Duodenal mucosa (tissue), 2 donors: ENCODE results near the gene SLC38A4.

Experiments used
- H3K27ac ChIP-seq: one replicate; pipeline ENCODE4 v1.7.0; 2013; ENCODE audit warnings: low read depth, low read length
- H3K27me3 ChIP-seq, 2 donors: one replicate each; pipeline ENCODE4 v1.7.0; 2013; ENCODE audit warnings: low read length in 2 of 2, control low read depth in 1 of 2; ENCODE audit not compliant: insufficient read depth in 2 of 2, control insufficient read depth in 1 of 2
- H3K36me3 ChIP-seq, 2 donors: one replicate each; pipeline ENCODE4 v1.7.0; 2013; ENCODE audit warnings: low read length in 2 of 2, control low read depth in 1 of 2; ENCODE audit not compliant: insufficient read depth in 2 of 2, control insufficient read depth in 1 of 2
- H3K4me1 ChIP-seq, 2 donors: one replicate each; pipeline ENCODE4 v1.7.0; 2013; ENCODE audit warnings: low read length in 2 of 2, control low read depth in 1 of 2; ENCODE audit not compliant: insufficient read depth in 2 of 2, control insufficient read depth in 1 of 2
- H3K4me3 ChIP-seq, 2 donors: one replicate each; pipeline ENCODE4 v1.7.0; 2013; ENCODE audit warnings: low read length in 2 of 2, low read depth in 1 of 2
- H3K9ac ChIP-seq, 2 donors: one replicate each; pipeline ENCODE4 v1.7.0; 2013; ENCODE audit warnings: low read length in 2 of 2, low read depth in 1 of 2
- H3K9me3 ChIP-seq, 2 donors: one replicate each; pipeline ENCODE4 v1.7.0; 2013; ENCODE audit warnings: low read length in 2 of 2, control low read depth in 1 of 2; ENCODE audit not compliant: control insufficient read depth in 1 of 2

The SLC38A4 gene

DNA sequence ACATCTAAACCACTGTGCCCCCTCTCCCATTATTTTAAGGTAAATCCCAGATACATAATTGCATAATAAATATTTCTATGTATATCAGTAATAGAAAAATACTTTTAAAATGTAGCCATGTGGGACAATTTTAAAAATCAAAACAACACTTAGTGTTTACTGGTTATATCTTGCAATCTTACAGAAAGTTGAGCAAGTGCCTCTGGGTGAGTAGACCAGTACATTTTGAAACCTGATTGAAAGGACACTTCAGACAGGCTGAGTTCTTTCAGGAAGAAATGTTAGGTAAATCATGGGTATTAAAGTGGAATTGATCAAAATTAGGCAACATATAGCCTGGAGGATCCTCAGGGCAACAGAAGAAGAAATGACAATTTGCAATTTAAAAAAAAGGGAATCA lies 7.2 kb downstream of the SLC38A4 start:
- Histone ChIP-seq H3K4me3 (no peak overlapping the region), H3K4me1 (no peaks in the 10 kb centered on the region), H3K9me3 (no peaks in the 10 kb centered on the region), H3K27me3 (no peaks in the 10 kb centered on the region), H3K9ac (no peak overlapping the region), H3K36me3 (no peaks in the 10 kb centered on the region), H3K27ac (no peak overlapping the region)

DNA sequence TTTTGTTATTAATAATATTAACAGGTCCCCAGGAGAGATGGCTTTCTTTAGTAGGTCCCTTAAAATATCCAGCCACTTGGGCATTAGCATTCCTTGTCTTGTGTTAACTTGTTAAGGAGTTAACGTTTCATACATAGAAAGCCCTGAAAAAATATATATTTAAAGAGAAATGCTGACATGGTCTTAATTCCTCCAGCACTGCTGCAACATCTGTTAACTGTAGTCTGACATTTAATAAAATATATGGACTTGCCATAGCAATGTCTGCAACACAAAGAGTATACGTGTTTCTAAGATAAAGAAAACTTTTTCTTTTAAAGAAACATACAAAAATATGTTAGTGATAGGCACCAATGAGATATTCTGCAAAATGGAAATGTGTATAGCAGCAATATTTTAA lies 10.0 kb downstream of the SLC38A4 start:
- no peaks in the 10 kb centered on the region for H3K36me3 ChIP-seq
- H3K27ac ChIP-seq = no peak overlapping the region
- H3K4me1 ChIP-seq = no peaks in the 10 kb centered on the region
- no peak overlapping the region for H3K9ac ChIP-seq
- no peak overlapping the region for H3K4me3 ChIP-seq
- H3K27me3 ChIP-seq = no peaks in the 10 kb centered on the region
- no peaks in the 10 kb centered on the region for H3K9me3 ChIP-seq

DNA sequence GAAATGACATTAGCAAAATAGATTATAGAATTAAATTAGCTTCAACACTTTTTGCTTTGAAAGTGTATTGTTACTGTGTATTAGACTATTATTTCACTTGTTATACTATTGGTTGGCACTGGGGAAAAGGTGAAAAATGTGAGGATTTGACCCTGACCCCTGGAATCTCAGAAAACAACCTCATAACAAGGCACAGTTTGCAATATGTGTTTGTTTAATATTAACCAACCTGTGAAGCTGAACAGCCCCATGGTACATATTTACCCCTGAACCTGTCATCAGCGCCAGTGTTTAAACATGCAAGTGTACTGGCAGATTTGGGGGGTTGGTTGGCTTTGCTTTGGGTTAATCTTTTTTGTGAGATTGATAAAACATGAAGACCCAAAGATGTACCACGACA lies 11.7 kb downstream of the SLC38A4 start:
- H3K36me3 ChIP-seq = no peaks in the 10 kb centered on the region
- no peaks in the 10 kb centered on the region for H3K9me3 ChIP-seq

DNA sequence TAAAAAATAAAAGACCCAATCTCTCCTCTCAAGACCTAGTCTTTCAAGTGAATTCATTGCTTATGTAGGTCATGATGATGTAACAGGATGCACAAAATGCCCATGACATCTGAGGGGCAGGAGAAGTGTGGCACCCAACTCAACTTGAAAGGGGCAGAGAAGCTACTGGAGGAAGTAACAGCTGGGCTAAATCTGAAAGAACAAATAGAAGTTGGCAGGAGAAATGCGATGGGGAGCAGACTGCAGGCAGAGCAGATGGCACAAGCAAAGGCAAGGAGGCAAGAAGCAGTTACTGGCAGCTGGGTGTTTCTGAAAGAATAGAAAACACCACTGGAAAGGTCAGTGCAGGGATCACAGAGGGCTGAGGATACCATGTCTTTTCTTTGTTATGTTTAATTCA lies 14.6 kb downstream of the SLC38A4 start:
- Histone ChIP-seq H3K4me1 (no peaks in the 10 kb centered on the region), H3K4me3 (no peak overlapping the region), H3K36me3 (no peaks in the 10 kb centered on the region), H3K9ac (no peak overlapping the region), H3K27ac (no peak overlapping the region), H3K9me3 (no peaks in the 10 kb centered on the region), H3K27me3 (no peaks in the 10 kb centered on the region)

More for the DNA sequence above, 11.7 kb downstream of the SLC38A4 start:
- no peak overlapping the region for H3K4me3 ChIP-seq
- no peak overlapping the region for H3K9ac ChIP-seq
- no peaks in the 10 kb centered on the region for H3K27me3 ChIP-seq
- H3K4me1 ChIP-seq = no peaks in the 10 kb centered on the region
- no peak overlapping the region for H3K27ac ChIP-seq

DNA sequence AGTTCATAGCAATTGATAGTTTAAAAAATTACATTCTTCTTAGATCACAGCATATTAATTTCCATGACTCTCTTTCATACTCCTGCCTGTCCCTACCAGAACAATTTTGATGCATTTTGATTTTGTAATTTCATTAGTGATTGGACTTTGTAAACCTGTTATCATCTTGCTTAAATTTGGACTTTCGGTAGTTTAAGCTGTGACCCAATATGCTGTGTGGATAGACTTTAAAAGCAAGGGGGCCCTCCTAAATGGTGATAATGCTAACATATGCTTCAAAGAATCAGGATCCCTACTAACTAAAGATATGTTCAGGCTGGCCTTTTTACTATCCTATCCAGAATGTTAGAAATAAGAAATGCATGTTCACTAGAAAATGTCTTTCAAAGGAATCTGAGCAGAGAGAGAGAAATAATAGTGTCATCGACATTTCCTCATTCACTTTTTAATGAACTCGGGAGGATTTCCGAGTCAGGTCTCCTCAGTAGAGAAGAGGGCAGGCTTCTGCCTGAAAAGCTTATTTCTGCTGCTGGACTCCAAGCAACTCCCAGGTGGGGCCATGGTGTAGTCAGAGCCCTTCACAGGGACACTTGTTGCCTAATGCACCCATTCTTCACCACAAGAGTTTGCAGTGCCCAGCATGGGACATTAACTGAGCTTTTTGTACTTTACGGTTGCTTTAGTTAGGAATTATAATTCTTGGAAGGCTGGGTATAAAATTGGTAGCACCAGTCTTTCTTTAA lies 16.7 kb downstream of the SLC38A4 start:
- no peaks in the 10 kb centered on the region for H3K27me3 ChIP-seq
- H3K9ac ChIP-seq = no peak overlapping the region
- no peaks in the 10 kb centered on the region for H3K4me1 ChIP-seq
- H3K27ac ChIP-seq = no peak overlapping the region
- H3K9me3 ChIP-seq = no peaks in the 10 kb centered on the region
- H3K4me3 ChIP-seq = no peak overlapping the region
- no peaks in the 10 kb centered on the region for H3K36me3 ChIP-seq

DNA sequence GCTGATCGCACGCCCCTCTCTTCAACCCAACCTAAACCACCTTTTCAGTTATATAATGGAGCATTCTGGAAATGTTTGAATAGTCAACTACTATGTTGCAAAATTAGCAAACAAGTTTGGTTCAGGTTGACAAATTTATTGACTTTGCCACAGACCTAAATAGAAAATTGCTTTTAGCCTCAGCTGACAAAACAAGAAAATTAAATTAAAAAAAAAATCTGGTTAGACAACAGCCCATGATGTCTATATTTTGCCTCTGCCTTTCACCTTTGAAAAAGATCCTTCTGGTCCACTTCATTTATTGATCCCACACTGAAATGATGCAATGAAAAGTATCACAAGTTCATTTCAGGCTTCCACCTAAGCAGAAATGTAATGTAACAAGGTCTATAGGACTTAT lies 17.5 kb downstream of the SLC38A4 start:
- H3K36me3 ChIP-seq = no peaks in the 10 kb centered on the region
- no peaks in the 10 kb centered on the region for H3K27me3 ChIP-seq
- no peak overlapping the region for H3K4me3 ChIP-seq
- H3K27ac ChIP-seq = no peak overlapping the region
- no peaks in the 10 kb centered on the region for H3K4me1 ChIP-seq
- H3K9me3 ChIP-seq = no peaks in the 10 kb centered on the region
- H3K9ac ChIP-seq = no peak overlapping the region

DNA sequence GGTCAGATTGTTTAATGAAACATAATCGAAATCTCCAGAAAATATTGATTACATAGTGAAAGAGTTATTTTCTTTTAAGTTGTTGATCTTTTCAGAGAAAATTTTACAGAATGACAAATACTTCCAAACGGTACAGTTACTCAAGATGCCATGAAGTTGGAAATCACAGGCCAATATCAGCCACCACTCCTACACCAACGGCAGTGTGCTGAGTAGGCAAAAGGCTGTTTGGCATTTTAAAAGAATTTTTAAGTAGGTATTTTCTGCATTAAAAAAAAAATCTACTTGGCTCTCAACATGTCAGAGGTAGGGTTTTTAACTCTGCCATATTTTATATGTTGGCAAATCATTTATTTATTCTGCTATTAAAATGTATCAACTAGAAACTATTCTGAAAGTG lies 21.7 kb downstream of the SLC38A4 start:
- Histone ChIP-seq H3K9ac (no peak overlapping the region), H3K9me3 (no peaks in the 10 kb centered on the region), H3K36me3 (no peaks in the 10 kb centered on the region), H3K4me3 (no peak overlapping the region), H3K27me3 (no peaks in the 10 kb centered on the region), H3K4me1 (no peaks in the 10 kb centered on the region), H3K27ac (no peak overlapping the region)

DNA sequence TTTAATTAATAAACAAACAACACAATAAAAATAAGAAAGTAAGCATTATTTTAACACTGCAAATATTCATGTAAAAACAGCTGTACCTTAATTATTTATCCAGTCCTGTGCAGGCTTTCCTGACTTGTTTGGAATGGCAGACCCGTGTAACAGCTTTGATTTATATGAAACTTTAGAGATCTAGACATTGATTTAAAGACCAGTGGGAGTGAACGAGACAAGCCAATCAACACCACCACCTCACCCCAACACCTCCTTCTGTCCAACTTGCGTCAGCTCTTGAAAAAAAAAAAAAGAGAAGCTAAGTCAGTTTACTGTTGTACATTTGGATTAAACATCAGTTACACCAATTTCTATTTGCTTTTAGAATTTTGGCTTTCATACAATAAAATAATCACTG lies 22.3 kb downstream of the SLC38A4 start:
- no peaks in the 10 kb centered on the region for H3K27me3 ChIP-seq
- no peaks in the 10 kb centered on the region for H3K4me1 ChIP-seq
- no peak overlapping the region for H3K27ac ChIP-seq
- H3K4me3 ChIP-seq = no peak overlapping the region
- H3K9me3 ChIP-seq = no peaks in the 10 kb centered on the region
- H3K36me3 ChIP-seq = no peaks in the 10 kb centered on the region
- H3K9ac ChIP-seq = no peak overlapping the region

DNA sequence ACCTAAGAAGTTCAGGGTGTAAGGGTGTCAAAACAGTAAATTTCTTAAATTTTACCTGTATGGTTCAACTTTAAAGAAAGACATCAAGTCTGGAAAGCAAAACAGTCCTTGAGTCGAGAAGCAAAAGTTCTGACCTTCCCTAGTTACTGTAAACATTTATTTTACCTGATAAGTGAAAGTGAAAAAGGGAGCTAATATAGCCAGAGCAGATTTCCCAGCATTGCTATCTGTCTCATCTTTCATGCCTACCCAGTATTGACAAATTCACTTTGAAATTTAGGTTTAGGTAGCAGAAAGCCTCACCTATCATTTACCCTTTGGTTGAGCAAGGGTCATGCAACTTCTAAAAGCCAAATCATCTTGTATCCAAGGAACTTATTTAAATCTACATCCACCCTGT lies 24.5 kb downstream of the SLC38A4 start:
- H3K4me3 ChIP-seq = no peak overlapping the region

DNA sequence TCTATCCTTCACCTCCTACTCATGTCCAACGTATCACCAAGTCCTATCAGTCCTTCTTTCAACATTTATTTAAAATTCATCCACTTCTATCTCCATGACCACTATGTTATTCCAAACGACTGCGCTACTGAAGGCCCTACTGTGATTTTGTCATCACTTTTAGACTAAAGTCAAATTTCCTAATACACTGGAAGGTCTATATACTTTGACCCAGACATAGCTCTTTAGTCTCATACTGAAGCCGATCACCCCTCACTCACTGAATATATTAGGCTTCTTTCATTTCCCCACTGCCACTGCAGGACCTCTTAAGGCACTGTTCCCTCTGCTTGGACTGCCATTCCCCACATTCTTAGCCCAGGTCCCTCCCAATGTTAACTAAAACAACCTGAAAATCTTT lies 25.6 kb downstream of the SLC38A4 start:
- Histone ChIP-seq H3K27me3 (no peaks in the 10 kb centered on the region), H3K9me3 (no peaks in the 10 kb centered on the region), H3K4me3 (no peak overlapping the region), H3K27ac (no peak overlapping the region), H3K9ac (no peak overlapping the region), H3K36me3 (no peaks in the 10 kb centered on the region), H3K4me1 (no peaks in the 10 kb centered on the region)

More for the DNA sequence above, 24.5 kb downstream of the SLC38A4 start:
- H3K27me3 ChIP-seq = no peaks in the 10 kb centered on the region
- no peaks in the 10 kb centered on the region for H3K36me3 ChIP-seq
- no peak overlapping the region for H3K9ac ChIP-seq
- no peaks in the 10 kb centered on the region for H3K9me3 ChIP-seq
- no peaks in the 10 kb centered on the region for H3K4me1 ChIP-seq
- H3K27ac ChIP-seq = no peak overlapping the region

DNA sequence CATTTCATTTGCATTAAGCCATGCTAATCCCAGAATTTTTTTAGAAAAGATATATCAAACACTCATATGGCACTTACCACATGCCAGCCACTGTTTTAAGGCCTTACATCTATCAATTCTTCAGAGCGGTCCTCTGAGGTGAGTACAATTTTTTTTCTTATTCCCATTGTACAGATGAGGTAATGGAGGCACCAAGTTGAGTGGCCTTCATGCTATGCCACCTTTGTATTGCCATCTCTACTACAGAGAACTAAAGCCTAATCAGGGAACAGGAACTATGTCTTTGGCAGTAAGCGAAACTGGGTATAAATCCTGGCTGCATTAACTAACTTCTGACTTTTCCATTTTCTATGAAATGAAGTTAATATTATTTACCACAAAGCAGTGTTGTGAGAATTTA lies 27.1 kb downstream of the SLC38A4 start:
- no peaks in the 10 kb centered on the region for H3K9me3 ChIP-seq
- no peaks in the 10 kb centered on the region for H3K4me1 ChIP-seq
- no peaks in the 10 kb centered on the region for H3K27me3 ChIP-seq
- no peak overlapping the region for H3K4me3 ChIP-seq
- no peaks in the 10 kb centered on the region for H3K36me3 ChIP-seq
- no peak overlapping the region for H3K9ac ChIP-seq
- H3K27ac ChIP-seq = no peak overlapping the region
